ENCODE measurements around the gene INPP5D.

DNA sequence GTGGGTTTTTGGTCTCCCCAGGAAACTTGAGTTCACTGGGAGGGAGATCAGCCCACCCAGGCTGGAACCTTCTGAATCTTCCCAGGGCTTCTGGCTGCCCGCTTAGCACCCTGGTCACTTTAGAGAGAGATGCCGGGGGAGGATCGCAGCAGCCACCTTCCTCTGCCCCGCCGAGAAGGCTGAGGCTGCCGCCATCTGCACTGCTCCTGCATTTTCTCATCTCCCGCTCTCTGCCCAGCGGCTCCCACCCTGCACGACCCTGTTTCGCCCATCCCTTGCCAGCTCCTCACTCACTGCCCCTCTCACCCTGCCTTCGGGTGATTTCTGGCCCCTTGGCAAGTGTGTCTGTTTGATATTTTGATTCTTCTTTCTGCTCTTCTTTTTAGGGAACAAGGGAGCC, 108.8 kb downstream of the INPP5D start:
- no peak for TF ChIP-seq POLR2A (IDR thresholded peaks at IDR 0.05)
- TF ChIP-seq, protein P1, sequence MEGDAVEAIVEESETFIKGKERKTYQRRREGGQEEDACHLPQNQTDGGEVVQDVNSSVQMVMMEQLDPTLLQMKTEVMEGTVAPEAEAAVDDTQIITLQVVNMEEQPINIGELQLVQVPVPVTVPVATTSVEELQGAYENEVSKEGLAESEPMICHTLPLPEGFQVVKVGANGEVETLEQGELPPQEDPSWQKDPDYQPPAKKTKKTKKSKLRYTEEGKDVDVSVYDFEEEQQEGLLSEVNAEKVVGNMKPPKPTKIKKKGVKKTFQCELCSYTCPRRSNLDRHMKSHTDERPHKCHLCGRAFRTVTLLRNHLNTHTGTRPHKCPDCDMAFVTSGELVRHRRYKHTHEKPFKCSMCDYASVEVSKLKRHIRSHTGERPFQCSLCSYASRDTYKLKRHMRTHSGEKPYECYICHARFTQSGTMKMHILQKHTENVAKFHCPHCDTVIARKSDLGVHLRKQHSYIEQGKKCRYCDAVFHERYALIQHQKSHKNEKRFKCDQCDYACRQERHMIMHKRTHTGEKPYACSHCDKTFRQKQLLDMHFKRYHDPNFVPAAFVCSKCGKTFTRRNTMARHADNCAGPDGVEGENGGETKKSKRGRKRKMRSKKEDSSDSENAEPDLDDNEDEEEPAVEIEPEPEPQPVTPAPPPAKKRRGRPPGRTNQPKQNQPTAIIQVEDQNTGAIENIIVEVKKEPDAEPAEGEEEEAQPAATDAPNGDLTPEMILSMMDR (IDR thresholded peaks at IDR 0.05): no peak
